Type B pancreatic cell (in vitro differentiated cells): ENCODE results near the gene POLD2. TPM values are rescaled to one million over a fixed set of nuclear protein-coding genes. Genes with fewer than 3 reads are reported as not detected.

Experiments used
- DNase-seq: peaks from one replicate; pipeline ENCODE4 v3.0.0; 2021; ENCODE audit warnings: mixed read lengths; ENCODE audit not compliant: unreplicated experiment; ENCODE audit errors: extremely low spot score
- H3K27ac Mint-ChIP-seq: 2 replicates; pipeline ENCODE4 v1.8.0; 2021; ENCODE audit warnings: mild to moderate bottlenecking, mixed read lengths
- H3K27me3 Mint-ChIP-seq: 2 replicates; pipeline ENCODE4 v1.8.0; 2021; ENCODE audit warnings: mixed read lengths
- H3K36me3 Mint-ChIP-seq: 2 replicates; pipeline ENCODE4 v1.8.0; 2021; ENCODE audit warnings: mixed read lengths
- H3K4me1 Mint-ChIP-seq: one replicate; pipeline ENCODE4 v1.8.0; 2021; ENCODE audit warnings: mixed read lengths; ENCODE audit not compliant: unreplicated experiment
- H3K4me3 Mint-ChIP-seq: 2 replicates; pipeline ENCODE4 v1.8.0; 2021; ENCODE audit warnings: mild to moderate bottlenecking, mixed read lengths
- H3K9me3 Mint-ChIP-seq: 2 replicates; pipeline ENCODE4 v1.8.0; 2021; ENCODE audit warnings: mixed read lengths
- total RNA-seq: library from RNA; stranded (reverse); gene quantifications from 2 replicates; pipeline ENCODE4 v1.2.1, GENCODE V29; 2021; ENCODE audit warnings: low replicate concordance
- TF ChIP-seq, protein P1 (sequence below): fragments of 200-600 bp; sonication (generic); conservative IDR thresholded peaks from 2 replicates; pipeline ENCODE4 v1.5.0; 2021; ENCODE audit warnings: antibody characterized with exemption, mild to moderate bottlenecking

Gene POLD2
- total RNA-seq, 1 donor from 2014 or later: 142 TPM

DNA sequence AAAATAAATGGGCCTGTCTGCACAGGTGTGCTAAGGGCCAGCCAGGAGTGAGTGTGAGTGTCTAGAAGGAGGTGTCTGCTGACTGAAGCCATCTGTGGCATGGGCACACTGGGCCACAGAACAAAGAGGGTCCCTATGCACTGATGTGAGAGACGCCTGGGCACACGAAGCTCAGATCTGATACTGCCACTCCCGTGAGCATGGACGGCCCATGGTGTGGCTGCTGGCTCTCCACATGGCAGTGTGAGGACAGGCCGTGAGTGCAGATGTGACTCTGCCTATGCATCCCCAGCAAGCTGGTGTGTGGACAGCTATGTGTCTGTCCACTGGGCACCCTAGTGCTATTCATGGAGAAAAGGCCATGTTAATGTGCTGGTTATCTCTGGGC is 30.6 kb upstream of the POLD2 start:
- no peaks in the 10 kb centered on the region for H3K9me3 Mint-ChIP-seq
- no peaks in the 10 kb centered on the region for H3K36me3 Mint-ChIP-seq
- no peak overlapping the region for H3K27ac Mint-ChIP-seq
- no peaks in the 10 kb centered on the region for H3K27me3 Mint-ChIP-seq
- no peak overlapping the region for H3K4me3 Mint-ChIP-seq
- no peak for DNase-seq
- H3K4me1 Mint-ChIP-seq: peaks cover 7% of the 10 kb centered on the region
- TF ChIP-seq, protein P1, sequence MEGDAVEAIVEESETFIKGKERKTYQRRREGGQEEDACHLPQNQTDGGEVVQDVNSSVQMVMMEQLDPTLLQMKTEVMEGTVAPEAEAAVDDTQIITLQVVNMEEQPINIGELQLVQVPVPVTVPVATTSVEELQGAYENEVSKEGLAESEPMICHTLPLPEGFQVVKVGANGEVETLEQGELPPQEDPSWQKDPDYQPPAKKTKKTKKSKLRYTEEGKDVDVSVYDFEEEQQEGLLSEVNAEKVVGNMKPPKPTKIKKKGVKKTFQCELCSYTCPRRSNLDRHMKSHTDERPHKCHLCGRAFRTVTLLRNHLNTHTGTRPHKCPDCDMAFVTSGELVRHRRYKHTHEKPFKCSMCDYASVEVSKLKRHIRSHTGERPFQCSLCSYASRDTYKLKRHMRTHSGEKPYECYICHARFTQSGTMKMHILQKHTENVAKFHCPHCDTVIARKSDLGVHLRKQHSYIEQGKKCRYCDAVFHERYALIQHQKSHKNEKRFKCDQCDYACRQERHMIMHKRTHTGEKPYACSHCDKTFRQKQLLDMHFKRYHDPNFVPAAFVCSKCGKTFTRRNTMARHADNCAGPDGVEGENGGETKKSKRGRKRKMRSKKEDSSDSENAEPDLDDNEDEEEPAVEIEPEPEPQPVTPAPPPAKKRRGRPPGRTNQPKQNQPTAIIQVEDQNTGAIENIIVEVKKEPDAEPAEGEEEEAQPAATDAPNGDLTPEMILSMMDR: no peak

DNA sequence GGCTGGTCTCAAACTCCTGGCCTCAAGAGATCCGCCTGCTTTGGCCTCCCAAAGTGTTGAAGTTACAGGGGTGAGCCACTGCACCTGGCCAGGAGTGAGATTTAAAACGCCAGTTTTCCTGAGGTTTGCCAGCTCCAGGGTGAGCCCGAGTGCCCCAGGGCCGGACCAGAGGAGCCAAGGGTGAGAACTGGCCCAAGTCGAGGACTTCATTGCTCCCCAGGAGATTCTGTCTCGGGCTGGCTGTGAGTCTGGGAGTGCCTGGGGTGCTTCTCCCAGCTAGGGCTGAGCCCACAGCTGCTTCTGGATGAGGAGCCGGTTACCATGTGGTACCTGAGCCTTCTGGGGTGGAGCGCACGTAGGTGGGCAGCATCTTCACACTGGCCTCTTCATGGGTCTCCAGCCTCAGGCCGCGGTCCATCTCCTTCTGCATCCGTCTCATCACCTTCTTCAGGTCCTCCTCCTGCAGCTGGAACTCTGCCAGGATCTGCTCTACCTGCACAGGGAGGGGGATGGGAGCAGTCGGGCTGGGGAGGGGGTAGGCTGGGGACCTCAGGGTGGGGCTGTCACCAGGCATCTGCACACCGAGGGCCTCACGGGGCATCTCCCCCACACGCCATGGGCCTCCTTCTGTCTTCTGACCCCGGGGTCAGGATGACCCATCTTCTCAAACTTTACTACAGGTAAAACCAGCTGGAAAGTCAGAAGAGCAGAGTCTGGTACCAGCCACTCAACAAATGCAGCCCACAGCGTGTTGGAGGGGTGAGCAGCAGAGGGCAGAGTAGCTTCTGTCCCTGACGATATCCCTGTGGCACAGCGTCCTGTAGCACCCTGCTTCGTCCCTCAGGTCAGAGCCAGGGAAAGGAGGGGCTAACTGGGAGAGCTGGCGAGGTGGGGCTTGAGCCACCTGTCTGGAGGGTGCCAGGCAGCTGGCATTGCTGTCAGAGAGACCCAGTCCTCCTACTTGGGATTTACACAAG is 29.9 kb upstream of the POLD2 start:
- H3K27me3 Mint-ChIP-seq: no peaks in the 10 kb centered on the region
- peaks cover 7% of the 10 kb centered on the region for H3K4me1 Mint-ChIP-seq
- H3K9me3 Mint-ChIP-seq: no peaks in the 10 kb centered on the region
- DNase-seq: no peak
- H3K27ac Mint-ChIP-seq: no peak overlapping the region
- H3K4me3 Mint-ChIP-seq: no peak overlapping the region
- TF ChIP-seq, protein P1: no peak
- no peaks in the 10 kb centered on the region for H3K36me3 Mint-ChIP-seq

DNA sequence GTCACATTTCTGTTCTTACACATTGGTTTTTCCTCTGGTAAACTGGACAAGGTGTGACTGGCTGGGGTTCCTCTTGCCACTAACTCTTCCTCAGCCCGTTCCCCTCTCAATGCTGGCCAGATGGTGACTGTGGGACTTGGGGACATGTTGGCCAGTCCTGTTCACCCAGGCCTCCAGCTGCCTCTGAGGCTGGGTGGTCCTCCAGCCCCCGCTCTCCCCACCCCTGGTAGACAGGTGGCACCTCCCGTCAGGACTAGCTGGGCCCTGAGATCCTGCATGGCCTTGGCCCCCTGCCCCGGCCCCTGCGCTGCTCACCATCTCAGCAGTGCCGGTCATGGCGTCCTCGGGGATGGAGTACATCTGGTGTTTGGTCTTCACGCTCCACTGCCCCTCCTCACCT is 28.6 kb upstream of the POLD2 start:
- Mint-ChIP-seq H3K36me3 (no peaks in the 10 kb centered on the region), H3K9me3 (no peaks in the 10 kb centered on the region), H3K4me3 (no peak overlapping the region), H3K27ac (no peak overlapping the region), H3K4me1 (peaks cover 17% of the 10 kb centered on the region), H3K27me3 (peaks cover 6% of the 10 kb centered on the region)
- DNase-seq: no peak
- TF ChIP-seq, protein P1: no peak

DNA sequence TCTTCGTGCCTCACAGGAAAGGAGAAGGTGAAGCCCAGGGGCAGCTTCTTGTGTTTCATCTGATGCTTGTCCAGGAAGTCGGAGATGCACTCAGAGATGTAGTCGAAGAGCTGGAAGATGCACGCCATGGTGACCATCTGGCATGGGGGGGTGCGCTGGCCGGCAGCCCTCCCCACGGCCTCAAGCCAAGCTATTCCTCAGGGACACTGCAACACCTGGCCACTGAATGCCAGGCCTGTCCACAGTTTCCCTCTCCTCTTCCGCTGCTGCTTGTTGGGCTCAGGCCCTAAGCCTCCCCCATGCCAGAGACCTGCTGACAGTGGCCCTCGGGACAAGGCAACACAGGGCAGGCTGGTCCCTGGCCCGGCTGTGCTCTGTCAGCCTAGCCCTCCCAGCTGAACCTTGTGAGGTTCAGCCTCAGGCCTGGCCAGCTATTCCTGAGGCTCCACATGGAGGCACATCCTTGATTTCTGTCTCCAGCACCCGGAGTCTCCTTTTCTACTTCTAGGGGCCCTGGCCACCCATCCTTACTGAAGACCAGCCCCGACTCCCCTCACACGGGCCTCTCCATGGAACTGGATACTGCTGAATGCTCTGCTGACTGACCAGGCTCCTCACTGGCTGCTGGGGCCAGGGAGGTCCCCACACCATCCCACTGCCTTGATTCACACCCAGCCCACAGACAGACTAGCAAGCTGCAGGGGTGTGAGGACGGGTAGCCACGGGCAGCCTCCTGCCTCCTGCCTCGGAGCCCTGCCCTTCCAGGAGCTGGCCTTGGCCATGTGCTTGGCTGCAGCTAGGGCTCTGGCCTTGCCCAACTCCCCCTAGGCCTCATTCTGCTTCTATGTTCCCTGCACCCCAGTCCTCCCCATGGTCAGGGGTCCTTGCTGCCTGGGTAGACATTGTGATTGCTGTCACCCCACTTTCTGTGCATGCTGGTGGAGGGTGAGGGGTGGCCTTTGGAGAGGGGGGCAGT is 27.9 kb upstream of the POLD2 start:
- Mint-ChIP-seq H3K4me1 (peaks cover 19% of the 10 kb centered on the region), H3K27ac (peak overlapping the region; percentile 46), H3K4me3 (no peak overlapping the region), H3K9me3 (no peaks in the 10 kb centered on the region), H3K27me3 (peaks cover 8% of the 10 kb centered on the region), H3K36me3 (no peaks in the 10 kb centered on the region)
- peak; percentile 55 for DNase-seq
- TF ChIP-seq, protein P1: no peak

DNA sequence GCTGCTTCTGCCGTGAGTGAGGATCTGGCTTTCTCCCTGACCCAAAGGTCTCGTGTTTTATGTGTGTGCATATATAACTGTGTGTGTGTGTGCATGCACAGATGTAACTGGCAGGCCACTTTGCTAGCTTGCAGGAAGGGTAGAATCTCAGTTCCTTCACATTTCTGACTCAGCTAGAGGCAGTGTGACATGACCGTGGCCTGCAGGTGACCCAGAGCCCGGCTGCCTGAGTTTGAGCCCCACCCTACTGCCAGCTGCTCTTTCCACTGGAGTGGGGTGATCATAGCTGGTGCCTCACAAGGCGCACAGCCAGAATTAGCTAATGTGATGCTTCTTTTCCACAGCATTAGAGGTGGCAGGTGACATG is 27.1 kb upstream of the POLD2 start:
- no peak for DNase-seq
- H3K4me3 Mint-ChIP-seq: no peak overlapping the region
- no peaks in the 10 kb centered on the region for H3K36me3 Mint-ChIP-seq
- TF ChIP-seq, protein P1: no peak
- peaks cover 19% of the 10 kb centered on the region for H3K4me1 Mint-ChIP-seq
- no peaks in the 10 kb centered on the region for H3K9me3 Mint-ChIP-seq
- peaks cover 8% of the 10 kb centered on the region for H3K27me3 Mint-ChIP-seq
- peak overlapping the region; percentile 46 for H3K27ac Mint-ChIP-seq
